IMR-90 (cell line): Measurements from ENCODE around the gene PRDM15. TPM values are rescaled to one million over a fixed set of nuclear protein-coding genes. Genes with fewer than 3 reads are reported as not detected.

Source experiments
- ATAC-seq: fragments of 200-7000 bp; cut with Tn5 transposase; 2 replicates; pipeline ENCODE4 v1.9.1; 2020; ENCODE audit warnings: low read depth, mild to moderate bottlenecking, moderate library complexity
- BruUV-seq: library from RNA; stranded (reverse); fragments of 400-500 nt; replicated peaks from 2 replicates; lab custom pipeline; 2021; lab: Mats Ljungman, UMichigan
- CTCF ChIA-PET: fragments of 300-600 bp; formaldehyde crosslinking; extraction: SDS; loops from one replicate; lab custom pipeline; 2021; ENCODE audit warnings: antibody characterized with exemption; lab: Yijun Ruan, JAX
- POLR2A ChIA-PET: fragments of 300-600 bp; sonication (Branson Sonifier 250); formaldehyde crosslinking; loops from one replicate; lab custom pipeline; 2022; ENCODE audit warnings: antibody characterized with exemption; ENCODE audit not compliant: unreplicated experiment; lab: Charles Lee
- DNase-seq: peaks from one replicate; pipeline ENCODE4 v3.0.0; 2013
- H2AFZ ChIP-seq: replicated peaks from 2 replicates; pipeline ENCODE3; 2013; ENCODE audit warnings: low read length, mild to moderate bottlenecking; ENCODE audit not compliant: poor library complexity
- H2AK5ac ChIP-seq: 2 replicates; pipeline ENCODE4 v1.6.1; 2013; ENCODE audit warnings: low read depth, low read length, inconsistent platforms
- H2AK9ac ChIP-seq: replicated peaks from 2 replicates; pipeline ENCODE3; 2013; ENCODE audit warnings: mild to moderate bottlenecking, low read depth, low read length, moderate library complexity; ENCODE audit not compliant: poor library complexity
- H2BK120ac ChIP-seq: 2 replicates; pipeline ENCODE4 v1.6.1; 2013; ENCODE audit warnings: low read depth, low read length, inconsistent platforms
- H2BK15ac ChIP-seq: 3 replicates; pipeline ENCODE4 v1.6.1; 2013; ENCODE audit warnings: low read depth, low read length, inconsistent platforms
- H2BK20ac ChIP-seq: 2 replicates; pipeline ENCODE4 v1.6.1; 2013; ENCODE audit warnings: low read depth, mild to moderate bottlenecking, inconsistent platforms, low read length, moderate library complexity
- H2BK5ac ChIP-seq: 2 replicates; pipeline ENCODE4 v1.6.1; 2013; ENCODE audit warnings: mild to moderate bottlenecking, low read depth, low read length, inconsistent platforms; ENCODE audit not compliant: poor library complexity, severe bottlenecking
- H3K14ac ChIP-seq: replicated peaks from 2 replicates; pipeline ENCODE4 v1.6.1; 2013; ENCODE audit warnings: low read depth, low read length, inconsistent platforms
- H3K18ac ChIP-seq: 2 replicates; pipeline ENCODE4 v1.6.1; 2013; ENCODE audit warnings: low read depth, low read length, control low read depth
- H3K23ac ChIP-seq: 2 replicates; pipeline ENCODE4 v1.6.1; 2013; ENCODE audit warnings: low read depth, low read length, inconsistent platforms
- H3K27ac ChIP-seq: 2 replicates; pipeline ENCODE4 v1.5.1; 2013; ENCODE audit warnings: mild to moderate bottlenecking, control low read depth, low read length; ENCODE audit not compliant: insufficient read depth
- H3K27me3 ChIP-seq: 2 replicates; pipeline ENCODE4 v1.6.1; 2013; ENCODE audit warnings: low read length; ENCODE audit not compliant: control insufficient read depth, insufficient read depth
- H3K36me3 ChIP-seq: 2 replicates; pipeline ENCODE4 v1.6.1; 2013; ENCODE audit warnings: low read length, mixed read lengths; ENCODE audit not compliant: control insufficient read depth, insufficient read depth
- H3K4ac ChIP-seq: 2 replicates; pipeline ENCODE4 v1.6.1; 2013; ENCODE audit warnings: low read depth, low read length, inconsistent platforms
- H3K4me1 ChIP-seq: 2 replicates; pipeline ENCODE4 v1.6.1; 2013; ENCODE audit warnings: low read length, mixed read lengths; ENCODE audit not compliant: control insufficient read depth, insufficient read depth
- H3K4me2 ChIP-seq: 2 replicates; pipeline ENCODE4 v1.6.1; 2013; ENCODE audit warnings: low read depth, mild to moderate bottlenecking, control low read depth, low read length, moderate library complexity
- H3K4me3 ChIP-seq: 2 replicates; pipeline ENCODE4 v1.5.1; 2013; ENCODE audit warnings: low read depth, mild to moderate bottlenecking, control low read depth, low read length, moderate library complexity; ENCODE audit not compliant: insufficient read depth
- H3K56ac ChIP-seq: 2 replicates; pipeline ENCODE4 v1.6.1; 2013; ENCODE audit warnings: low read length, inconsistent platforms; ENCODE audit not compliant: insufficient read depth; ENCODE audit errors: extremely low read depth
- H3K79me1 ChIP-seq, 2 experiments: 2 replicates each; pipeline ENCODE4 v1.6.1; 2013; ENCODE audit warnings: low read length in 2 of 2, inconsistent platforms in 1 of 2, low read depth in 1 of 2
- H3K9ac ChIP-seq: 2 replicates; pipeline ENCODE4 v1.6.1; 2013; ENCODE audit warnings: low read depth, low read length, control low read depth
- H3K9me1 ChIP-seq: 2 replicates; pipeline ENCODE4 v1.6.1; 2013; ENCODE audit warnings: low read length, inconsistent platforms; ENCODE audit not compliant: insufficient read depth
- H3K9me3 ChIP-seq: 2 replicates; pipeline ENCODE4 v1.6.1; 2013; ENCODE audit warnings: low read length; ENCODE audit not compliant: control insufficient read depth, insufficient read depth
- H4K20me1 ChIP-seq: 2 replicates; pipeline ENCODE4 v1.6.1; 2013; ENCODE audit warnings: low read length, inconsistent platforms; ENCODE audit not compliant: insufficient read depth
- H4K5ac ChIP-seq: 2 replicates; pipeline ENCODE4 v1.6.1; 2013; ENCODE audit warnings: mild to moderate bottlenecking, low read depth, low read length, control low read depth
- H4K8ac ChIP-seq, 2 experiments: 2 replicates each; pipeline ENCODE4 v1.6.1; 2013; ENCODE audit warnings: low read depth in 2 of 2, low read length in 2 of 2, control low read depth in 1 of 2, inconsistent platforms in 1 of 2
- H4K91ac ChIP-seq: 2 replicates; pipeline ENCODE4 v1.6.1; 2013; ENCODE audit warnings: low read depth, low read length, inconsistent platforms; ENCODE audit not compliant: insufficient read depth
- CEBPB ChIP-seq: IDR thresholded peaks from 2 replicates; pipeline ENCODE4 v1.6.1; 2012; ENCODE audit warnings: low read depth, low read length, improper control_type of control experiment
- MAFK ChIP-seq: IDR thresholded peaks from 2 replicates; pipeline ENCODE4 v1.6.1; 2012; ENCODE audit warnings: low read depth, low read length, improper control_type of control experiment
- MXI1 ChIP-seq: IDR thresholded peaks from 2 replicates; pipeline ENCODE4 v1.6.1; 2012; ENCODE audit warnings: low read depth, mild to moderate bottlenecking, low read length, moderate library complexity, borderline replicate concordance
- NFE2L2 ChIP-seq: fragments of 150-350 bp; IDR thresholded peaks from 2 replicates; pipeline ENCODE4 v1.6.1; 2016; ENCODE audit warnings: low read depth, mild to moderate bottlenecking, low read length
- RCOR1 ChIP-seq: IDR thresholded peaks from 2 replicates; pipeline ENCODE4 v1.6.1; 2012; ENCODE audit warnings: mild to moderate bottlenecking, low read length, improper control_type of control experiment; ENCODE audit not compliant: insufficient replicate concordance
- WGBS, 2 experiments: methylation state at CpG; one replicate each; pipeline versions ENCODE4 v1.1.5 to v1.1.7; 2013; ENCODE audit warnings: missing lambda C conversion rate in 2 of 2; ENCODE audit not compliant: insufficient read length in 1 of 2; ENCODE audit errors: extremely low coverage in 2 of 2; 5-methylcytosine and 5-hydroxymethylcytosine counted together
- dilution Hi-C: fragments of 300-500 bp; cut with HindIII; formaldehyde crosslinking; loops from one replicate; pipeline ENCODE4 v1.14.3; 2018; ENCODE audit warnings: low sequenced_read_pairs; ENCODE audit not compliant: unreplicated experiment
- in situ Hi-C: fragments of 300-500 bp; cut with MboI; formaldehyde crosslinking; loops from 3 replicates; pipeline ENCODE4 v1.14.3; 2019; ENCODE audit warnings: low sequenced_read_pairs, inconsistent platforms, mixed read lengths
- intact Hi-C: fragments of 100-400 bp; cut with micrococcal nuclease; formaldehyde crosslinking; loops from 2 replicates; pipeline ENCODE4 v1.10.0; 2022
- polyA plus RNA-seq, 3 experiments: library from polyadenylated mRNA; depleted of rRNA; stranded (reverse); fragments of >200 nt; gene quantifications; 2 replicates each; pipeline ENCODE4 v1.2.3, GENCODE V29; 2012; ENCODE audit warnings: low replicate concordance in 1 of 3
- total RNA-seq: library from RNA; depleted of rRNA; stranded (reverse); fragments of >200 nt; gene quantifications from 2 replicates; pipeline ENCODE4 v1.2.3, GENCODE V29; 2012
- TF ChIP-seq, protein P1 (sequence below): fragments of 150-350 bp; IDR thresholded peaks from 2 replicates; pipeline ENCODE4 v1.6.1; 2017; ENCODE audit warnings: mild to moderate bottlenecking, antibody characterized with exemption, low read length, low read depth

Gene PRDM15
- total and polyA plus RNA-seq, 2 of the 4 experiments (the other 2 are of a cell fraction): 7.3 to 8.8 TPM

DNA sequence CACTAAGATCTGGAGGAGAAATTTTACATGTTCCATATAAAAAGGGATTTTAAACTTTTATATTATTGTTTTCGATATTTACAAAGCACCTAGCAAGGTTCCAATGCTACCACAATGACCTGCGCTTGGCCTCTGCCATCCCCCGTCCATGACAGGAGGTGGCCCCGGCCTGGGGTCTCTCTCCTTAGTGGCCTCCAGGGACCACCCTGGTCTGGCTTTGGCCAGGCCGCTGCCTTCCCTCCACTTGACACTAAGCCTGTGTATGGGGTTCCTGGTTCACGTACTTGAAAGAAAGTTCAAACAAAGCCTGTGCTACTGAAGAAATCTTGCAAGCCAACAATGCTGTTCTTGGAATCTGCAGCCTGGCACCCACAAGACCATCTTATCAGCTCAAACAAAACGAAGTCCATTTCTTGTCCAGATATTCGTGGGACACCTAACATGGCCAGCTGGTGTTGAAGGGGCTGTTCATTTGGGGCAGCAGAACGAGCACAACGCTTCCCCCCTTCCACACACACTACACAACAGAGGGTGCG lies 12.8 kb downstream of the PRDM15 start:
- Histone ChIP-seq H3K9me1 (peaks cover 6% of the 10 kb centered on the region), H2AFZ (no peak overlapping the region), H4K8ac (no peak overlapping the region), H3K27me3 (no peaks in the 10 kb centered on the region), H3K23ac (no peak overlapping the region), H2BK120ac (no peak overlapping the region), H2AK5ac (no peak overlapping the region), H4K5ac (no peak overlapping the region), H2BK20ac (no peak overlapping the region), H3K4ac (no peak overlapping the region), H2AK9ac (no peak overlapping the region), H3K79me1 (peaks cover 8 to 33% of the 10 kb centered on the region in 2 experiments), H2BK15ac (no peak overlapping the region; the same call in 2 of the 3 replicates), H3K9ac (no peak overlapping the region), H2BK5ac (no peak overlapping the region), H3K4me1 (peaks cover 2% of the 10 kb centered on the region; the same call in 1 of the 2 replicates), H3K27ac (no peak overlapping the region), H3K18ac (no peak overlapping the region), H3K56ac (no peak overlapping the region), H3K4me2 (no peak overlapping the region), H3K14ac (no peak overlapping the region), H4K20me1 (no peaks in the 10 kb centered on the region), H4K91ac (no peak overlapping the region), H3K9me3 (no peaks in the 10 kb centered on the region), H3K36me3 (no peaks in the 10 kb centered on the region), H3K4me3 (no peak overlapping the region)
- ATAC-seq (no peak), DNase-seq (no peak)
- POLR2A ChIA-PET: no interaction called here
- CTCF ChIA-PET: no interaction called here
- TF ChIP-seq CEBPB (no peak), NFE2L2 (no peak), MAFK (no peak), RCOR1 (no peak), MXI1 (no peak)
- TF ChIP-seq, protein P1, sequence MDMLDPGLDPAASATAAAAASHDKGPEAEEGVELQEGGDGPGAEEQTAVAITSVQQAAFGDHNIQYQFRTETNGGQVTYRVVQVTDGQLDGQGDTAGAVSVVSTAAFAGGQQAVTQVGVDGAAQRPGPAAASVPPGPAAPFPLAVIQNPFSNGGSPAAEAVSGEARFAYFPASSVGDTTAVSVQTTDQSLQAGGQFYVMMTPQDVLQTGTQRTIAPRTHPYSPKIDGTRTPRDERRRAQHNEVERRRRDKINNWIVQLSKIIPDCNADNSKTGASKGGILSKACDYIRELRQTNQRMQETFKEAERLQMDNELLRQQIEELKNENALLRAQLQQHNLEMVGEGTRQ: no peak
- WGBS, 2 experiments: no CpG with 5 or more reads among the region's 11 CpGs
- in situ Hi-C loops (no loop called here), intact Hi-C loops (no loop called here), dilution Hi-C loops (no loop called here)
- no TSS peak for BruUV-seq
